Spleen (tissue), 7 donors: Measurements from ENCODE around the gene SREBF1.

Experiments used
- POLR2A ChIP-seq, 3 donors: fragments of 450-650 bp; IDR thresholded peaks; one replicate each; pipeline ENCODE4 v1.5.1; 2017; ENCODE audit warnings: antibody characterized with exemption in 3 of 3, mild to moderate bottlenecking in 1 of 3
- POLR2AphosphoS5 ChIP-seq, 3 donors: sonication (generic); formaldehyde crosslinking; IDR thresholded peaks; one replicate each; pipeline ENCODE4 v1.5.1; 2017; ENCODE audit warnings: antibody characterized with exemption in 3 of 3
- TF ChIP-seq, protein P1 (sequence below), 11 experiments: fragments of 200-600 bp in 7 of 11; fragments of 450-650 bp in 4 of 11; sonication (generic) in 4 of 11; IDR thresholded peaks in 8 of 11; conservative IDR thresholded peaks in 3 of 11; 1 replicate in 7 of 11; 2 replicates in 4 of 11; pipeline versions ENCODE4 v1.4.0 to v1.8.0; 2016 to 2021; ENCODE audit warnings: antibody characterized with exemption in 11 of 11, inconsistent platforms in 4 of 11, mild to moderate bottlenecking in 1 of 11
- donor health status: DM: no; HTN: no; CAD: no; lungs with moderate emphysema.
- donor health status: DM: no; HTN: no; CAD: no.
- donor health status: DM: no; HTN: no; CAD: no.

DNA sequence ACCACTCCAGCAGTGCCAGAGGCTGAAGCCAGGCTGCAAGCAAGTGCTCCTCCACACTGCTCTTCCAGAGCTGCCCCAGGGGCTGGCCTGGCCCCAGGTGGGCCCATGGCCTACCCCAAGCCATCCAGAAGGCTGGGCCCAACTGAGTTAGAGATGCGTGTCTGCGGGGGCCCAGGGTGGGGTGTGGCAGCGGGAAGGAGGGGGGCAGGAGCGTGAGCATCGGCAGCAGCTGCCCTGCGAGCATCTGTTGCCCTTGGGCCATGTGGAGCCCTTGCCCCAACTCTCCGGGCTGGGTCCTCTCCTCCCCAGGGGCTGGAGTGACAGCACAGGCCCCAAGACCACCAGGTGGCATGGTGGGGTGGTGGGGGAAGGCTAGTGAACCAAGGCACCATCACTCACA is 7.3 kb upstream of the SREBF1 start:
- TF ChIP-seq, protein P1, sequence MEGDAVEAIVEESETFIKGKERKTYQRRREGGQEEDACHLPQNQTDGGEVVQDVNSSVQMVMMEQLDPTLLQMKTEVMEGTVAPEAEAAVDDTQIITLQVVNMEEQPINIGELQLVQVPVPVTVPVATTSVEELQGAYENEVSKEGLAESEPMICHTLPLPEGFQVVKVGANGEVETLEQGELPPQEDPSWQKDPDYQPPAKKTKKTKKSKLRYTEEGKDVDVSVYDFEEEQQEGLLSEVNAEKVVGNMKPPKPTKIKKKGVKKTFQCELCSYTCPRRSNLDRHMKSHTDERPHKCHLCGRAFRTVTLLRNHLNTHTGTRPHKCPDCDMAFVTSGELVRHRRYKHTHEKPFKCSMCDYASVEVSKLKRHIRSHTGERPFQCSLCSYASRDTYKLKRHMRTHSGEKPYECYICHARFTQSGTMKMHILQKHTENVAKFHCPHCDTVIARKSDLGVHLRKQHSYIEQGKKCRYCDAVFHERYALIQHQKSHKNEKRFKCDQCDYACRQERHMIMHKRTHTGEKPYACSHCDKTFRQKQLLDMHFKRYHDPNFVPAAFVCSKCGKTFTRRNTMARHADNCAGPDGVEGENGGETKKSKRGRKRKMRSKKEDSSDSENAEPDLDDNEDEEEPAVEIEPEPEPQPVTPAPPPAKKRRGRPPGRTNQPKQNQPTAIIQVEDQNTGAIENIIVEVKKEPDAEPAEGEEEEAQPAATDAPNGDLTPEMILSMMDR (IDR thresholded peaks at IDR 0.05 in 8 of 11, conservative IDR thresholded peaks at IDR 0.05 in 3 of 11) = no peak
- TF ChIP-seq POLR2AphosphoS5 (IDR thresholded peaks at IDR 0.05) (peak in 1 of 3 donors; percentile 25), POLR2A (IDR thresholded peaks at IDR 0.05) (no peak)
